Ovary (tissue), 9 donors: ENCODE measurements around the gene TNFRSF21. TPM values are rescaled to one million over a fixed set of nuclear protein-coding genes. Genes with fewer than 3 reads are reported as not detected.

Source experiments
- DNase-seq, 5 donors: peaks; one replicate each; pipeline ENCODE4 v3.0.0-alpha.2; 2019 to 2020
- H3K27ac ChIP-seq, 2 donors: fragments of 200-600 bp; one replicate each; pipeline versions ENCODE4 v1.5.1 to v1.8.0; 2019 to 2022
- H3K27me3 ChIP-seq: fragments of 200-600 bp; one replicate; pipeline ENCODE4 v1.8.0; 2022
- H3K36me3 ChIP-seq: fragments of 200-600 bp; sonication (generic); one replicate; pipeline ENCODE4 v1.5.1; 2019
- H3K4me1 ChIP-seq: one replicate; pipeline ENCODE4 v1.8.1; 2013; ENCODE audit warnings: mild to moderate bottlenecking, moderate library complexity; ENCODE audit not compliant: insufficient read depth
- H3K4me3 ChIP-seq: fragments of 200-600 bp; sonication (generic); one replicate; pipeline ENCODE4 v1.5.1; 2017
- H3K9me3 ChIP-seq, 2 donors: fragments of 200-600 bp in 1 of 2; sonication (generic) in 1 of 2; one replicate each; pipeline versions ENCODE4 v1.5.1 to v1.8.1; 2013 to 2019; ENCODE audit warnings: mild to moderate bottlenecking in 1 of 2, moderate library complexity in 1 of 2
- EP300 ChIP-seq: sonication (generic); formaldehyde crosslinking; IDR thresholded peaks from one replicate; pipeline ENCODE4 v1.6.1; 2017; ENCODE audit warnings: antibody characterized with exemption
- POLR2A ChIP-seq: fragments of 450-650 bp; IDR thresholded peaks from one replicate; pipeline ENCODE4 v1.6.1; 2017; ENCODE audit warnings: antibody characterized with exemption, mild to moderate bottlenecking, moderate library complexity
- WGBS, 3 donors: extraction: QIAGEN DNeasy Blood & Tissue Kit in 1 of 3; methylation state at CpG; one replicate each; pipeline versions ENCODE4 v1.1.5 to v1.1.7; 2013 to 2017; 5-methylcytosine and 5-hydroxymethylcytosine counted together
- intact Hi-C, 4 donors: fragments of 100-400 bp; cut with DNase I; formaldehyde crosslinking; loops; one replicate each; pipeline versions ENCODE4 v1.11.0 to v1.15.1; 2022 to 2023
- polyA plus RNA-seq, 2 donors: library from polyadenylated mRNA; stranded (reverse); fragments of 200-250 nt in 1 of 2; fragments of 350-450 nt in 1 of 2; fragmentation: Illumina TruSeq in 1 of 2; extraction: RNeasy Lipid Tissue Mini Kit (QIAGEN cat#74804) in 1 of 2; gene quantifications; one replicate each; pipeline ENCODE4 v1.2.3, GENCODE V29; 2013 to 2014
- total RNA-seq, 7 donors: library from RNA; depleted of rRNA in 2 of 7; stranded (reverse); fragments of >200 nt in 2 of 7; fragmentation: NEBNext Ultra II Directional in 3 of 7; extraction: Animal tissue kit (Norgen Biotek cat#: 25700) in 3 of 7; gene quantifications; one replicate each; pipeline versions ENCODE4 v1.1.0 to v1.2.4, GENCODE V29; 2016 to 2023
- TF ChIP-seq, protein P1 (sequence below), 3 donors: fragments of 450-650 bp in 2 of 3; fragments of 200-600 bp in 1 of 3; IDR thresholded peaks; one replicate each; pipeline versions ENCODE4 v1.5.1 to v1.8.0; 2016 to 2022; ENCODE audit warnings: antibody characterized with exemption in 3 of 3, mild to moderate bottlenecking in 1 of 3
- donor health status: DM: no; HTN: no; CAD: no; lungs with moderate emphysema.
- donor health status: DM: no; HTN: no; CAD: no.
- donor health status: Bipolar disorder and iron deficiency.
- donor health status: DM: yes; HTN: yes; CAD: no.
- donor health status: DM: no; HTN: no; CAD: no.
- donor health status: DM: yes; HTN: yes; CAD: no.

Gene TNFRSF21
- total and polyA plus RNA-seq, 9 donors: 4.9 to 18.3 (median 13.5) TPM

DNA sequence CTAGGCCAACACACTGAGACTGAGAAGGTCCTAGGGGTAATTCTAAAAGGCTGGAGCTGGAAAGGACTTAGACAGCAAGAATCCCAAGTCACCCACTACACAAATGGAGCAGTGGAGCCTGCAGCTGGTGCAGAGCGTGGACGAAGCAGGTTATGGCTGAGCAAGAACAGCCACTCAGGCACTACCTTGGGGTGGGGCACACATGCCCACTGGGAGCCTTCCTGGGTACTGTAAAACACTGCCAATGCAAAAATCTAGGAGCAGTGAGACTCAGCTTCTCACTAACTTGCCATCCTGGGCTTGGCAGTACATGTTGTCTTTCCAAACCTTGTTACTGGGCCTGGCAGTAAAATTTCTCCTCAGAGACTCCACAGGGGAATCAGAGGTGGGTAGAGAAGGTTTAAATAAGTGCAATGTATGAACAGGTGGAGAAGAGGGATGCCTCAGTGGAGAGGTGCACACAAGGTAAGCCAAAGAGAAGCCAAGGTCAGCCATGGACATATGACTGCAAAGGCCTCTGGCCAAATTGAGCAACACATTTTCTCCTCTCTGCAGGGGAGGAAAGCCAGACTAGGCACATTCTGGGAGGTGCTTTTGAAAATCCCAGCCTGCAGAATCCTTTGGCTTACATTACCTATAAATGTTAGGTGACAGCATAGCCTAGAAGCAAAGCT lies 105.6 kb downstream of the TNFRSF21 start:
- H3K36me3 ChIP-seq: no peaks in the 10 kb centered on the region
- DNase-seq: no peak
- no peaks in the 10 kb centered on the region for H3K4me1 ChIP-seq
- intact Hi-C loops: no loop called here
- H3K27me3 ChIP-seq: no peaks in the 10 kb centered on the region
- WGBS, 3 donors: 59 to 100% (median 97%) methylated on average over 2 of the region's 2 CpGs
- H3K27ac ChIP-seq: no peak overlapping the region
- no peak for TF ChIP-seq EP300
- TF ChIP-seq POLR2A: no peak
- TF ChIP-seq, protein P1, sequence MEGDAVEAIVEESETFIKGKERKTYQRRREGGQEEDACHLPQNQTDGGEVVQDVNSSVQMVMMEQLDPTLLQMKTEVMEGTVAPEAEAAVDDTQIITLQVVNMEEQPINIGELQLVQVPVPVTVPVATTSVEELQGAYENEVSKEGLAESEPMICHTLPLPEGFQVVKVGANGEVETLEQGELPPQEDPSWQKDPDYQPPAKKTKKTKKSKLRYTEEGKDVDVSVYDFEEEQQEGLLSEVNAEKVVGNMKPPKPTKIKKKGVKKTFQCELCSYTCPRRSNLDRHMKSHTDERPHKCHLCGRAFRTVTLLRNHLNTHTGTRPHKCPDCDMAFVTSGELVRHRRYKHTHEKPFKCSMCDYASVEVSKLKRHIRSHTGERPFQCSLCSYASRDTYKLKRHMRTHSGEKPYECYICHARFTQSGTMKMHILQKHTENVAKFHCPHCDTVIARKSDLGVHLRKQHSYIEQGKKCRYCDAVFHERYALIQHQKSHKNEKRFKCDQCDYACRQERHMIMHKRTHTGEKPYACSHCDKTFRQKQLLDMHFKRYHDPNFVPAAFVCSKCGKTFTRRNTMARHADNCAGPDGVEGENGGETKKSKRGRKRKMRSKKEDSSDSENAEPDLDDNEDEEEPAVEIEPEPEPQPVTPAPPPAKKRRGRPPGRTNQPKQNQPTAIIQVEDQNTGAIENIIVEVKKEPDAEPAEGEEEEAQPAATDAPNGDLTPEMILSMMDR (IDR thresholded peaks at IDR 0.05): no peak
- no peaks in the 10 kb centered on the region for H3K9me3 ChIP-seq
- no peak overlapping the region for H3K4me3 ChIP-seq

DNA sequence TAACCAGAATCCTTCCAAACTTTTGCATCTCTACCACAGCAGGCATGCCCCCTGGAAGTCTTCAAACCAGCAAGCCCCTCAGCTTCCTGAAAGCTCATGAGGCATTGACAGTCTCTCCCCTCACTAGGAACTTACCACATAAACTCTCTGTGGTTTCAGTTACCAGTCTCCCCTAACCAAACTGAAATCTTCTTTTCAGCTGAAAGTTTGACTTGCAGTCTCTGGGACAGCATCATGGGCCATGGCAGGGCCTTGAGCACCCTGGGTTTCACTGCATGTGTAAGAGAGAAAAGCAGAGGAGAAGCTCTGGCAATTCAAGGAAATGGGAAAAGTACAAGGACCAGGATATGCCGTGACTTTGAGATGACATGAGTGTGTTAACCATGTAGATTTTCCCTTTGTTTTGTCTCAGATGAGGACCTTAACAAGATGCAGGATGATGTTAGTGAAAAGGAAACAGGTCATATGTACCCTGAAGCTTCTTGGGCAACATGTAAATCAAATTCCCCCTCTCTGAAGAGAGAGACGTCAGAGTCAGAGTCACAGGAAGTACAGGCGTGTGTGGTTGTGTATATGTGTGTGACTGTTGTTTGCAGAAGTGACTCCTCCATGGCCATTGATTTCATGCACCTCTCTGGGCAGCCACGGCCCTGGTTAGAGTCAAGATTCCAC lies 106.3 kb downstream of the TNFRSF21 start:
- Histone ChIP-seq H3K9me3 (no peaks in the 10 kb centered on the region), H3K4me1 (no peaks in the 10 kb centered on the region), H3K27me3 (no peaks in the 10 kb centered on the region), H3K4me3 (no peak overlapping the region), H3K36me3 (no peaks in the 10 kb centered on the region), H3K27ac (no peak overlapping the region)
- no peak for DNase-seq
- TF ChIP-seq POLR2A: no peak
- TF ChIP-seq EP300: no peak
- TF ChIP-seq, protein P1 (IDR thresholded peaks at IDR 0.05): no peak
- intact Hi-C loops: no loop called here
- 68 to 80% (median 73%) methylated on average over 4 of the region's 4 CpGs for WGBS, 3 donors

DNA sequence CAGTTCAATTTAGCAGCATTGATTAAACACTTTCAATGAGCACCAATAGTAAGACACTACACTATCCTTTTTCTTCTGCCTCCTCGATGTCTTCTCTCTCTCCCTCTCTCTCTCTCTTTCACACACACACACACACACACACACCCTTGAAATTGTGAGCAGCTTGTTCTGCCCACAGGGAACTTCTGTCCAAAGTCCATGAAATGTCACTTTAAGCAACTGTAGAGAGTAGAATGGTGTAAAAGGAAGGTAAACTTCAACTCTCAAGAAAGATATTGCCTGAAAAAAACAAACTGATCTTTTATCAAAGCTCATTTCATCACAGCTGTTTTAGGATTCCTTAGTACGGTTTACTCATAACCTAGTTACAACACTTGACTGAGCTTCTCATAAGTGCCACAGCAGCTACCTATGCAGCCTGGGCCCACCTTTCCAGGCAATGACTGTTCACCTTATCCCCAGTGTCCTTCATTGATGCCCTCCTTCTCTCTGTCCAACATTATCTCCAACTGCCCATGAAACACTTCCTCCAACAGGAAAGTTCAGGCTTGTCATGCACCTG lies 107.0 kb downstream of the TNFRSF21 start:
- TF ChIP-seq, protein P1 (IDR thresholded peaks at IDR 0.05): no peak
- TF ChIP-seq POLR2A (no peak), EP300 (no peak)

DNA sequence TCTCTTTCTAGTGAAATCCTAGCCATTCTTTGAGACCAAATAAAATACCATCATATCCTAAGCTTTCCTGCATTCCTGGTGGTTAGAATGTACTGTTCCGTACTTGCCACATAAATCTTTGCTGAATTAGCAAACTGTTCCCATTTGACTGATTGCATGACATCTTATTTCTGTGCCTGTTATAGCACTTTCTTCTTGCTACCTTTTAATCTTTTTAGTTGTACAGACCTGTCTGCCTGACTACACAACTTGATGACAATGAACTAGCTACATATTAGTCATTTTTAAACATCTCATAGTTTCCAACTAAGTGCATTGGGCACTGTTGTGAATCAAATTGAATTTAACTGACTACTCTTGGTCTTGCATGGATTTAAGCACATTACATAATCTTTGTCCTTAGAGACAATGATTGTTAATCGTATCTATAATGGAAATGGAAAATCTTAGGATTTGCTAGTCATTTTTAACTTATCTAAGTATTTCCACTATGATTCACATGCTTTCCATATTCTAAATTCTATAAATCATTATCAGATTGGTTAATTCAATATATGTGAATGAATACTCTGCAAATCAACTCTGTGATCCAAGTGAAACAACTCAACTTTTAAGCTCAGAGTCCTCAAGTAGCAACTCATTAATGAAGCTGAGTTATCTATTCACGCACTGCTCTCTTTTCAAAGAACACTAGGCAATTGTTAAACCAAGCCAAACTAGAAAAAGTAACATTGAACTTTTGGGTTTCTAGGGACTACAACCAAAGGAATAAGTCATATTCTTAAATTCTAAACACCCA lies 109.0 kb downstream of the TNFRSF21 start:
- Histone ChIP-seq H3K9me3 (no peaks in the 10 kb centered on the region), H3K27ac (no peak overlapping the region), H3K27me3 (no peaks in the 10 kb centered on the region), H3K4me1 (no peaks in the 10 kb centered on the region), H3K36me3 (no peaks in the 10 kb centered on the region), H3K4me3 (no peak overlapping the region)
- WGBS, 3 donors: 84 to 91% (median 90%) methylated on average over 3 of the region's 3 CpGs
- DNase-seq: no peak
- TF ChIP-seq, protein P1 (IDR thresholded peaks at IDR 0.05): no peak
- no peak for TF ChIP-seq EP300
- TF ChIP-seq POLR2A: no peak
- intact Hi-C loops: no loop called here

More for the DNA sequence above, 107.0 kb downstream of the TNFRSF21 start:
- H3K27me3 ChIP-seq: no peaks in the 10 kb centered on the region
- no peaks in the 10 kb centered on the region for H3K9me3 ChIP-seq
- WGBS, 3 donors: 82 to 86% (median 85%) methylated on average over 2 of the region's 2 CpGs
- no peak overlapping the region for H3K27ac ChIP-seq
- DNase-seq: no peak
- no peak overlapping the region for H3K4me3 ChIP-seq
- H3K4me1 ChIP-seq: no peaks in the 10 kb centered on the region
- H3K36me3 ChIP-seq: no peaks in the 10 kb centered on the region
- intact Hi-C loops: no loop called here
